Measurements from ENCODE around the gene DOC2B. TPM values are rescaled to one million over a fixed set of nuclear protein-coding genes. Genes with fewer than 3 reads are reported as not detected.

DOC2B gene
- polyA plus RNA-seq, 3 donors, result 0.02 to 0.19 TPM; not detected in 1

GRCh38 chr17:146983-147761 is 34.3 kb downstream of the DOC2B start:
- no peaks in the 10 kb centered on the region for H3K36me3 ChIP-seq (replicated peaks in 1 of 2; ENCODE audit: control insufficient read depth in 1 of 2, insufficient read depth in 2 of 2, low read length in 2 of 2)
- peaks cover 4% of the 10 kb centered on the region for H3K4me1 Mint-ChIP-seq
- no peaks in the 10 kb centered on the region for H3K4me1 ChIP-seq (ENCODE audit: control insufficient read depth in 1 of 2, insufficient read depth in 2 of 2, low read length in 2 of 2)
- DNase-seq, result no peak
- H2AFZ ChIP-seq (ENCODE audit: insufficient read depth, low read depth, low read length, poor library complexity, severe bottlenecking), result no peak overlapping the region
- no peaks in the 10 kb centered on the region for H3K36me3 Mint-ChIP-seq
- H3K9ac ChIP-seq (ENCODE audit: insufficient read depth, low read length, poor library complexity, severe bottlenecking), result no peak overlapping the region
- no peak overlapping the region for H3K27ac ChIP-seq (ENCODE audit: low read depth in 1 of 2, low read length in 2 of 2)
- intact Hi-C loops (cut with micrococcal nuclease), result loop anchor here in 1 of 2 donors (5.0 kb wide), 1 partner anchor 605 kb away; the partner anchor contains the start of gene GEMIN4
- no peaks in the 10 kb centered on the region for H3K79me2 ChIP-seq (ENCODE audit: insufficient read depth, low read length)
- H3K4me2 ChIP-seq (replicated peaks; ENCODE audit: extremely low read depth, low read length, poor library complexity, severe bottlenecking), result no peak overlapping the region
- no peak overlapping the region for H3K27ac Mint-ChIP-seq
- no peaks in the 10 kb centered on the region for H3K9me3 Mint-ChIP-seq
- peaks cover 8 to 10% (median 10%) of the 10 kb centered on the region in 3 donors for H3K27me3 Mint-ChIP-seq (ENCODE audit: low read depth in 3 of 3)
- no peak overlapping the region for H3K4me3 ChIP-seq (replicated peaks in 1 of 3; ENCODE audit: low read depth in 2 of 3, low read length in 3 of 3)
- TF ChIP-seq CTCF (IDR thresholded peaks at IDR 0.05), result no peak
- WGBS (ENCODE audit: insufficient coverage), result 92% methylated on average over 23 of the region's 27 CpGs
- peaks cover 2 to 10% of the 10 kb centered on the region in 2 donors for H3K27me3 ChIP-seq (ENCODE audit: control insufficient read depth in 2 of 2, insufficient read depth in 2 of 2, low read length in 2 of 2)
- H3K4me3 Mint-ChIP-seq, result no peak overlapping the region
- no peaks in the 10 kb centered on the region for H4K20me1 ChIP-seq (ENCODE audit: insufficient read depth, low read length)
- H3K9me3 ChIP-seq (replicated peaks in 1 of 2; ENCODE audit: control insufficient read depth in 1 of 2, insufficient read depth in 1 of 2, low read length in 2 of 2), result no peaks in the 10 kb centered on the region

GRCh38 chr17:146546-146945 is 34.9 kb downstream of the DOC2B start:
- H2AFZ ChIP-seq (ENCODE audit: insufficient read depth, low read depth, low read length, poor library complexity, severe bottlenecking), result no peak overlapping the region
- Mint-ChIP-seq H3K4me3 (no peak overlapping the region), H3K27ac (no peak overlapping the region), H3K9me3 (no peaks in the 10 kb centered on the region), H3K36me3 (peaks cover 0 to 3% of the 10 kb centered on the region in 2 donors), H3K27me3 (ENCODE audit: low read depth in 3 of 3) (peaks cover 8 to 10% (median 10%) of the 10 kb centered on the region in 3 donors), H3K4me1 (peaks cover 4% of the 10 kb centered on the region)
- H3K36me3 ChIP-seq (replicated peaks in 1 of 2; ENCODE audit: control insufficient read depth in 1 of 2, insufficient read depth in 2 of 2, low read length in 2 of 2), result no peaks in the 10 kb centered on the region
- no peak overlapping the region for H3K27ac ChIP-seq (ENCODE audit: low read depth in 1 of 2, low read length in 2 of 2)
- H4K20me1 ChIP-seq (ENCODE audit: insufficient read depth, low read length), result no peaks in the 10 kb centered on the region
- H3K9ac ChIP-seq (ENCODE audit: insufficient read depth, low read length, poor library complexity, severe bottlenecking), result no peak overlapping the region
- intact Hi-C loops (cut with micrococcal nuclease), result loop anchor here in 1 of 2 donors (5.0 kb wide), 1 partner anchor 606 kb away; the partner anchor contains the start of gene GEMIN4
- no peaks in the 10 kb centered on the region for H3K9me3 ChIP-seq (replicated peaks in 1 of 2; ENCODE audit: control insufficient read depth in 1 of 2, insufficient read depth in 1 of 2, low read length in 2 of 2)
- H3K4me2 ChIP-seq (replicated peaks; ENCODE audit: extremely low read depth, low read length, poor library complexity, severe bottlenecking), result no peak overlapping the region
- DNase-seq, result no peak
- WGBS (ENCODE audit: insufficient coverage), result 86% methylated on average over 6 of the region's 10 CpGs
- H3K4me1 ChIP-seq (ENCODE audit: control insufficient read depth in 1 of 2, insufficient read depth in 2 of 2, low read length in 2 of 2), result no peaks in the 10 kb centered on the region
- peaks cover 2 to 10% of the 10 kb centered on the region in 2 donors for H3K27me3 ChIP-seq (ENCODE audit: control insufficient read depth in 2 of 2, insufficient read depth in 2 of 2, low read length in 2 of 2)
- no peak overlapping the region for H3K4me3 ChIP-seq (replicated peaks in 1 of 3; ENCODE audit: low read depth in 2 of 3, low read length in 3 of 3)
- no peak for TF ChIP-seq CTCF (IDR thresholded peaks at IDR 0.05)
- H3K79me2 ChIP-seq (ENCODE audit: insufficient read depth, low read length), result no peaks in the 10 kb centered on the region
